ENCODE results near the gene EIF4B.
"Not testable (repeated sequence)": the region's sequence is repeated elsewhere in the genome, so short reads cannot be mapped to it uniquely, and the experiment has no call there.

The EIF4B gene, protein sequence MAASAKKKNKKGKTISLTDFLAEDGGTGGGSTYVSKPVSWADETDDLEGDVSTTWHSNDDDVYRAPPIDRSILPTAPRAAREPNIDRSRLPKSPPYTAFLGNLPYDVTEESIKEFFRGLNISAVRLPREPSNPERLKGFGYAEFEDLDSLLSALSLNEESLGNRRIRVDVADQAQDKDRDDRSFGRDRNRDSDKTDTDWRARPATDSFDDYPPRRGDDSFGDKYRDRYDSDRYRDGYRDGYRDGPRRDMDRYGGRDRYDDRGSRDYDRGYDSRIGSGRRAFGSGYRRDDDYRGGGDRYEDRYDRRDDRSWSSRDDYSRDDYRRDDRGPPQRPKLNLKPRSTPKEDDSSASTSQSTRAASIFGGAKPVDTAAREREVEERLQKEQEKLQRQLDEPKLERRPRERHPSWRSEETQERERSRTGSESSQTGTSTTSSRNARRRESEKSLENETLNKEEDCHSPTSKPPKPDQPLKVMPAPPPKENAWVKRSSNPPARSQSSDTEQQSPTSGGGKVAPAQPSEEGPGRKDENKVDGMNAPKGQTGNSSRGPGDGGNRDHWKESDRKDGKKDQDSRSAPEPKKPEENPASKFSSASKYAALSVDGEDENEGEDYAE

DNA sequence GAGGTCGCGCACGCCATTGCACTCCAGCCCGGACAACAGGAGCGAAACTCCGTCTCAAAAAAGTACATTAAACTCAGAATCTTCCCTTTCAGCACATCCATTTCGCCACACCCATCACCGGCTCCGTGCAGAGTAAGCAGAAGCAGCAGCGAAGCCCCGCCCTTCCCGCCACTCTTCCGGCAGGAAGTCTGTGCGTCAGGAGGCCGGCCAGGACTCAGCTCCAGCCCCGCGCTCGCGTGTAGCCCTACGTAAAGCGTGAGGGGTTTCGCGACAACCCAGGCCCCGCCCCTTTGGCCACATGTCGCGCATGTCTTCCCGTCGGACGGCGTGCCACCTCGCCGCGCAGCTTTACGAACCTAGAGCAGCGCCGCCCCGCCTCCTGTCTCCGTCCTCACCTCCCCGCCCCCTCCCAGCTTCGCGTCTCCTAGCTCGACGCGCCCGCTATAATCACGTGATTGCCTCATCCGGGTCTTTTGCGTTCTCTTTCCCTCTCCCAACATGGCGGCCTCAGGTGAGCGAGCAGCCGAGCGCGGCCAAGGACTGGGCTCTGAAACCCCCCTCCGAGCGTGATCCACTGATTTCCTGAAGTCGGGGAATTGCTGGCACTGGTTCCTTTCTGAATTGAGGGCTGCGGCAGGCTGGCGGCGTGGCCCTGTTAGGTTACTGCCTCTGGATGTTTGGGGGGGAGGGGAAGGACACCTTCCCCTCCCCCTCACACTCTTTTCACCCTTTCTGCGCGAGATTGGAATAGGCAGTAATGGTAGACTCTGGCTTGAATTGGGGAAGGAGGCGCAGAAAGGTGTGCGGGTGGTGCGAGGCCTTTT is at the start of gene EIF4B:
Gene EIF4B, plus strand, starts transcription at position 471 of the 824 bp plus-strand sequence. Its CDS starts 28 bp downstream, at position 499.
- peak; percentile 95 for DNase-seq (ENCODE audit: low read depth)

DNA sequence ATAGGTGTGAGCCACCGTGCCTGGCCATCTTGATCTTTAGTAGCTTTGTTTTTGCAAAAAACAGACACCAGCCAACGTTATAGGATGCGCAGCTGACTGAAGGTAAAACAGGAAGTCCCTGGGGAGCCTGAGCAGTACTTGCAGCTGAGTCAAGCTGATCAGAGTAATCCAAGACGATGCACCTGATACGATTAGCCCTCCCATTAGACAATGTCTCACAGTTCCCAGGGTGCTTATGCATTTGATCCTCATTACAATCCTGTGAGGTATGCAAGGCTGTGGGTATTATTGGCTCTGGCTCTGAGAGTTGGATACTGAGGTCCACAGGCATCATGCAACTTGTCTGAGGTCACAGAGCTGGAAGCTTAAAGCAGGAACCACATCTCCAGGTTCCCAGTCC is 49.3 kb upstream of the EIF4B start:
- DNase-seq (ENCODE audit: low read depth), result no peak

DNA sequence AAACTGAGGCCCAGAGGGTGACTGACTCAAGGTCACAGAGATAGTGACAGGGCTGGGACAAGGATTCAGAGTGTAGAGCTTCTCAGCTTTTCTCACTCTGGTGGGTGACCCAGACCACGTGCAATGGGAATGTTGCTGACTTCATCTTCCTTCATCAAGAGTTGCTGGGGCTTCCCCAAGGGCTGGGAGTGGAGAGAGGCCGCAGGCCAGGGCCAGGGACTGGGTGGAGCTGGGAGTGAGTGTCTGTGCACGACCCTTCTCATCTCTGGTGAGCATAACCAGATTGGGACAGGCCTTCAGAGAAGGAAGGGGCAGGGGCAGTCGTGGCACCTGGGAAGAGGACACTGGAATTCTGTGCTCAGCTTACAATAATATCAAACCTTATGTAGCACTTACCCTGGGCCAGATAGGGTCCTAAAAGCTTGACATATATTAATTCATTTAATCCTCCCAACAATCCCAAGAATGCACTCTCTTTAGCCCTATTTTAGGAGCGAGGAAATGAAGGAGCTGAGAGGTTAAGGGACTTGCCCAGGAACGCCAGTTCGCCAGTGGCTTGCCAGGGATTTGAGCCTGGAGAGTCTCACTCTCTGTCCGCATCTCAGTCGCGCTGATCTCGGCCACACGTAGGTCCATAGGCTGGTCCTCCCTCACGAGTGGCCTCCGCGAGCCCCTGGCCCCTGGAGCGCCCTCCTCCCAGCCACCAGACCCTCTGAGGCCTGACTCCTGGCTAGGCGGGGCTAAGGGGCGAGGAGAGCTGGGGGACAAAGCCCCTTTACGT is 41.5 kb upstream of the EIF4B start:
- DNase-seq (ENCODE audit: low read depth), result no peak

DNA sequence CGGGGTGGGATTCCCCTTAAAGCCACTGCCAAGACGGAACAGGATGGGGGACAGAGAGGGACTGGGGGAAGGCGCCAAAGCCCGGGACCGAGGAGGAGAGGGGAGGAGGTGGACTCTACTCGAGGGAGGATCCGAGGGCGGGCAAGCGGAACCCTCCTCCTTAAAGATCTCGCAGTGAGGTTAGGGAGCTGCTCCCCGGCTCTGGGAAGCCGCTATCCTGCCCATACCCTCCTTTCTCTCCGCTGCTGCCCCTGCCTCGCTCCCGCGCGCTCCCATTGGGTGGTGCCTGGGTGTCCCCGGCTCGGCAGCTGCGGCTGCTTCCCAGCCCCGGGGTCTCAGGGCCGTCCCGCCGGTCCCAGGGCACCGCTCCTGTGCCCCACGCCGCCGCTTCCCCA is 40.9 kb upstream of the EIF4B start:
- no peak for DNase-seq (ENCODE audit: low read depth)

DNA sequence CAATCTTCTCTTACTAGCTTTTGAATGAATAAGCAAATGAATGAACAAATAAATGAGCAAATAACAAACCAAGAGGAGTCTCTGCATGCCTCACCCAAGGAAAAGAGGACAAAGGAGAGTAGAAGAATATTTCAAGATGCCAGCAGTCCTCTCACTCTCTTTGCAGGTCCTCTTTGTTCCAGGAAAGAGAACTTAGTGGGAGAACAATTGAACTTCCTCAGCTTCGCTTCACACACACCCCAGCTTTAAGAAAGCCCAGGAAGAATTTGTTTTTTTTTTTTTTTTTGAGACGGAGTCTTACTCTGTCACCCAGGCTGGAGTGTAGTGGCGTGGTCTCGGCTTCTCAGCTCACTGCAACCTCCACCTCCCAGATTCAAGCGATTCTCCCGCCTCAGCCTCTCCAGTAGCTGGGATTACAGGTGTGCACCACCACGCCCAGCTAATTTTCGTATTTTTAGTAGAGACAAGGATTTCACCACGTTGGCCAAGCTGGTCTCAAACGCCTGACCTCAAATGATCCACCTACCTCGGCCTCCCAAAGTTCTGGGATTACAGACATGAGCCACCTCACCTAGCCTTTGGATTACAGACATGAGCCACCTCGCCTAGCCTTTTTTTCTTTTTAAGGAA is 37.0 kb upstream of the EIF4B start:
- no peak for DNase-seq (ENCODE audit: low read depth)

DNA sequence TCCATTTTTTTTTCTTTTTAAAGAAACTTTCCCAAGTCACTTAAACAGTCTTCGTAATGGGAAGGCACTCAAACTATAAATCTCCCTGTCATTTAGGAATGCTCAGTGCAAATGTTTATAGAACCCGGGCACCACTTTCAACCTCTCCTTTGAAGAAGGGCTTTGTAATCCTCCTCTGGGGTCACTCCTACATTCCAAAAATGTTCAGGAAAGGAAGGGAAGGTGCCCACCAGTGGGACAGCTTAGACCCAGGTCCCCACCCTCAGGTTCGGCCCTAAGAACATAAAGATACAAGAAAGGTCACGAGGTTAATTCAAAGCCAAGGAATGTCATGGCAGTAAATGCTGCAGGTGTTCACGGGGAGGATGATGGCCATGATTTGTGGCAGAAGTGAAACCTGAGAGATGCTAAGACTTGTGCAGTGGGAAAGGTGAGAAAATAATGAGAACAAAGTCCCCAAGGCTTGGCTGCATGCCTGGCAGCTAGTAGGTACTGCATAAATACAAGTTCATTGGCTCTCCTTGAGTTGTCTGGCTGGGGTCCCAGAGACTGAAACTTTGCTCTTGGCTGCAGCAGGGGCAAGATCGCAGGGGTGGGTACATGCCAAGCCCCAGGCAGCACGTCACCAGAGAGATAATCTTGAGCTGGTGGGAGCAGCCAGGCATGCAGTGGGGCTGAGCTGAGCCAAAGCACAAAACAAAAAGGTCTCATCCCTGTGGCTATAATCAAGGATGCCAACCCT is 36.3 kb upstream of the EIF4B start:
- no peak for DNase-seq (ENCODE audit: low read depth)

DNA sequence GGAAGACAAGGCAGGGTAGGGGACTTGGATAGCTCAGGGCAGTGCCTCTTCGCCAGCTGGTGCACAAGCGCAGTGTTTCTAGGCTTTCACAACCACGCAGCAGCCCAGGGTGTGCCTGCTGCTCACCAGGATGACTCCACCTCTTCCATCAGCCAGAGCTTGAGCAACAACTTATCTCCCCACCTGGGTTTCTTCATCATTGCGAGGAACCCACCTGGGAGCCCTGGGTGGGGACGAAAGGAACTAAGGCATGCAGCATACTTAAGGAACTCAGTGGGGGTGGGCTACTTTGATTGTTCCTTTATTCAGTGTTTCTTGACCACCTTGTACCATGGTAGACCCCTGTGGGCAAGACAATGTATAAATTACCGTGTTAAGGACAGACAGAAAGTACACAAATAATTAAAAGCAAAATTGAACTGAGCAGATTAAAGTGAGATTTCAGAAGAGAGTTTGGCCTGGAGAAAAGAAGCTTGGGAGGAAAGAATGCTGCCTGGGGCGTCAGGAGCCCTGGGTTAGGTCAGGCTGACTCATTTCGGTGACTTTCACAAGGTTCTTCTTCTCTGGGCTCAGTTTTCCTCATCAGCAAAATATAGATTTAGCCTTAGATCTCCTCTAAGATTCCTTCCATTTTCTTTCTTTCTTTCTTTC is 34.5 kb upstream of the EIF4B start:
- DNase-seq (ENCODE audit: low read depth), result peak; percentile 44

DNA sequence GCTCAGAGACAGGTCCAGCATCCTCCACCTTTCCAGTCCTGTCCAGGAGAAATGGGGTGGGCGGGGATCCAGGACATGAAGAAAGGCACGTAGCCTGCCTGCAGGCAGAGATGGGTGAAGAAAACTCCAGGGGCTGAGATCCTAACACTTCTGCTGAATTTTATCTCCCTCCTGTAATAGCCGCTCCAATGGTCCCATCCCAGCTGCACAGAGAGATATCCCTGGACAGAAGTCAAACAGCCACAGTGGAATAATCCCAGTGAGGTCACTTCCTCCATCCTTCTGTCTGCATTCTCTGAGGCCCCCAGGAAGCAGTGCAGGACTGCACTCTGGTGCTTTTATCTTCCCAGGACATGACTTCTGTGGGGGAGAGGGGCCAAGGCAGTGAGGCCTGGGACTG is 31.1 kb upstream of the EIF4B start:
- no peak for DNase-seq (ENCODE audit: low read depth)

DNA sequence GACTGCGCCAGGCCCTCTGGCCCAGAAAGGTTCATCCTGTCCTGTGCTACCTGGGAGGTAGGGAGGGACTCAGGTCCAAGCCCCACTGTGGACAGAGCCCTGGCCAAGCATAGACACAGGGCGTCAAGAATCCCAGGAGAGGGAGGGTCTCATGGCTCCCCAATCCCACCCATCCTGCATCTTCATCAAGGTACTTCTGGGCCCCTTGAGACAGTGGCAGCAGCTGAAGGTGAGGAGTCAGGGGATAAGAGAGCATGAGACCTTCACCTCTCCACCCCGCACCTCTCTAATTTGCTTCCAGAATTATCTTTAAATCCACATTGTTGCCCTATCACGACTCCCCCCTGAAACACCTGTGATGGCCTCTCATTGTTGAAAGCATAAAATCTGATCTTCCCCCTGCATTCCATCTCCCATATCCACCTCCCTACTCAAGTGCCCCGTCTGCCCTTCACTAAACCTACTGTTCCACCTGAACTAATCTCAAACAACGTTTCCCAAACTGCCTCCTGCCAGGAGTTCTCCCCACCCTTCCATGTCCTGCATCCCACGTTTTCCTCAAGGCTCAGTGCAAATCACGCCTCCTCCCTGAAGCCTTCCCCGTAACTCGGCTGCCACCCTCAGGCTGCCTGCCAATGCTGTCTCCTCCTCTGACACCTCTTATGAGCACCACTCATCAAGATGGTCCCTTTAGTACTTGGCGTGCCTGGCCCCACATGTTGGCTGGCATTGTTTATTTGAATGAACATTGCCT is 30.3 kb upstream of the EIF4B start:
- no peak for DNase-seq (ENCODE audit: low read depth)

DNA sequence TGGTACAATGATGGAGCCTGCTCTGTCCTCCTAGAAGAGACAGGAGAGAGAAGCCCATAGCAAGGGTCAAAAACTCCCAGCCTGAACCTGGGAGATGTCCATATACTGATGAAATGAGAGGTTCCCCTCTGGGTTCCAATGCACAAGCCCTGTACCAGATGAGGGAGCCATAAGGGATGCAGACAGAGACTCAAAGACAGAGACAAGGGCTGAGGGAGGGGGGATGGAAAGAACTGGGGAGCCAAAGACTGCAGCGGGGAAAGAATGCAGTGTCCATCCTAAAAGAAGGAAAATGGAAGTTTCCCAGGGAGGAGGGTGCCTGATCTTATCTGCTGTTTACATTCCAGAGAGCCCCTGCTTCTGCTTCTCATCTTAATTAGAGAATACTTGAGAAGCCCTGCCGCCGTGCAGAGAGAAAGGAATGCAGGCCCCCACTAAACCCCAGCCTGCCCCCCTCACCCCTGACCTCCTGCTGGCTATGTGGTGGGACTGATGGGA is 29.6 kb upstream of the EIF4B start:
- DNase-seq (ENCODE audit: low read depth), result no peak

DNA sequence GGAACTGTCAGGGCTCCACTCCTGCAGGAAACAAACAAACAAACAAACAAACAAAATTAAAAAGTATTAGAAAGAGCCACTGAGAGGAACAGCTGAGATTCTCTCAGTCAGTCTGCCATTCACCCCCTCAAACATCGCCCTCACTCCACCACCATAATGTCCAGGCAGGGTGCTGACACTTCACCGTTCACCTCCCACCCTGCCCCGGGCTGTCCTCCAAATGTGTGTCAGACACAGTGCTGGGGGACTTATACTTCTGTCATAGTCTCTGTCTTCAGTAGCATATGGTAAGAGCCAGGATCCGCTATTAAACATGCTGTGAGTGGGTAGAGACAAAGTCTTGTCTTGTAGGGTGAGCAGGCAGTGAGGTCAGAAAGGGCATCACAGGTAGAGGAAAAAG is 29.1 kb upstream of the EIF4B start:
- no peak for DNase-seq (ENCODE audit: low read depth)

DNA sequence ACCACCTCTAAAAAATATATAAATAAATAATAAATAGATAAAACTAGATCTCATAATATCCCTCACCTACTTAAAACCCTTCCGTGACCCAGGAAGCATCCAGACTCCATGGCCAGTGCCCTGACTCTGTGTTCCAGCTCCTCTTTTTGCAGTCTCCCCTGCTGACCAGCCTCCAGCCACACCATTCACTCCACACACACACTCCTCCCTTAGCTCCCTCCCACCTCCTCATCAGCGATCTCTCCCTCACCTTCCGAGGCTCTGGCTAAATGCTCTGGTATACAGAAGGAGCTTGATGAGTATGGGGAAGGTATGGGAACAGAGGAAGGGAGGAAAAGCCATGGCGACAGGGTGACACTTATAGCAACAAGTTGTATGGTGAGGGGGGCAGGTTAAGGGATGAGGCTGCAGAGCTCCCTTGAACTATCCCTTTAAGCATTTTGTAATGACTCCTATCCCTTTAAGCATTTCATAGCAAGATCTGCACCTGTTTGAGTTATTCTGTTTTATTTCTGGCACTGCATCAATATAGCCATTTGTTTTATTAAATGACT is 26.1 kb upstream of the EIF4B start:
- DNase-seq (ENCODE audit: low read depth), result no peak

DNA sequence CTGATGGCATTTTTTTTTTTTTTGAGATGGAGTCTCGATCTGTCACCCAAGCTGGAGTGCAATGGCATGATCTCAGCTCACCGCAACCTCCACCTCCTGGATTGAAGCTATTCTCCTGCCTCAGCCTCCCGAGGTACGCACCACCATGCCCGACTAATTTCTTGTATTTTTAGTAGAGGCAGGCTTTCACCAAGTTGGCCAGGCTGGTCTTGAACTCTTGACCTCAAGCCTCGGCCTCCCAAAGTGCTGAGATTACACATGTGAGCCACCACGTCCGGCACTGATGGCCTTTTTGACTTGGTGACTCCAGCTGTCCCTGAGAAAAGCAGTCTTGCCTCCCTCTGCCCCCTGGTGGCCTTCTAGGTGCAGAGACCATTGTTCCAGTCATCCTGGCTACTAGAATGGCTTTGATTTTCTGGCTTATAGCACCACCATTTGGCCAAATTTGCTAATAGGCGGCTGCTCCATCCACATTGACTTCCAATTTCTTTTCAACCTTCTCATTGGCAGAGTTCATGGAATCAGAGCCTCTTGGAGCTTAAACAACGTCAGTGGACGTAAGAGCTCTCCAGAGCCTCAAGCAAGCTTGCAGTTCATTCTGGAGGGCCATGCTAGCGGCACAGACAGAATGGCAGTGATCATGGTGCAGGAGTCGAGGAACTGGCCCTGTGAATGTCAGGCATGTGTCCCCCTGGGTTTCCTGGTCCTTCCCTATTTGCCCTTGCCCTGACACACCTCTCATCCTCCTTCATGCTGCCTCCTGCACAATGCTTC is 25.4 kb upstream of the EIF4B start:
- DNase-seq (ENCODE audit: low read depth), result peak; percentile 85

DNA sequence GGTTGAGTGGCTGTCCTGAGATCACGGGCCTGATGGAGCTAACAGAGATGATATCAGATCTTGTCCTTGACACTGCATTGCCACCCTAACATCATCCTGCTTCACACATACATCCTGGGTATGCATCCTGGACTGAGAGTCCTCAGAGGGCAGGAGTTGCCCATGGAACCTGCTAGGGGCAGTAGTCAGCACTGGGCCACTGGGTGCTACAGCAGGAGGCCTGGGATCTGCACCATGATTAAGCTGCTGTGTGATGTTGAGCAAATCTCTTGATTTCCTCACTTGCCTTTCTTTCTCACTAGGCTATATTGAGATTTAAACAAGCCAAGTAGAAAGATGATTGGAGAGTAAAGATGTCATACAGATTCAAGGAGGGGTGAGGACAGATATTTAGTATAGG is 22.1 kb upstream of the EIF4B start:
- no peak for DNase-seq (ENCODE audit: low read depth)

DNA sequence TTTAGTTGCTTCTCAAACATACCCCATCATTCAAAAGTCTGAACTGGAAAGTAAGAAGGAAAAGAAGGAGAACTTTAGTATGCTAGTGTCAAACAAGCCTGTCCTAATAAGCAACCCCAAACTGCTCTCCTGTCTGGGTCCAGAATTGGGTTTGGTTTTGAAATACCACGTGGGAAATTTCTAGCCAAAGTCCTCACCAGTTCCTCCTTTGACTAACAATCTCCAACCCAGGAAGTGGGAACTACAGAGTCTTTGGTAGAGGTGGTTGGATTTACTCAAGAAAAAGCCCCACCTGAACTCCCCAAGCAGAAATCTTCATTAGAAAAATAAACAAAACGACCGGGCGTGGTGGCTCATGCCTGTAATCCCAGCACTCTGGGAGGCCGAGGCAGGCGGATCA is 17.4 kb upstream of the EIF4B start:
- DNase-seq (ENCODE audit: low read depth), result no peak

DNA sequence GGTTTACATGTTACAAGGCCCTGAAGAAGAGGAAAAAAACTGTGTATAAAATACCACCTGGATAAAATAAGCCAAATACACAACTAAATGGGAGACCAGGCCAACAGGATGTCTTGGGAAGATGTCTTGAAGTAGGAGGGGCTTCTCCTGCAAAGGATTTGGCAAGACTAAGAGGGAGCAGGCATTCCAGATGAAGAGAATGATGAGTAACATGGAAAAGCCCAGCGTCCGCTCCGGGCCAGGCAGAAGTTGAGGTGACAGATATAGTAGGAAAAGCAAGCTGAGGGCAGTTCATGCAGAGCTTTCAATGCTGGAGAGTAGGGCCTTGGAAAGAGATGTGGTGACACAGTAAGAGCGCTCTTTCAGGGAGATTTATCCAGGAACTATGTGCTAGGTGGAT is 16.1 kb upstream of the EIF4B start:
- no peak for DNase-seq (ENCODE audit: low read depth)

DNA sequence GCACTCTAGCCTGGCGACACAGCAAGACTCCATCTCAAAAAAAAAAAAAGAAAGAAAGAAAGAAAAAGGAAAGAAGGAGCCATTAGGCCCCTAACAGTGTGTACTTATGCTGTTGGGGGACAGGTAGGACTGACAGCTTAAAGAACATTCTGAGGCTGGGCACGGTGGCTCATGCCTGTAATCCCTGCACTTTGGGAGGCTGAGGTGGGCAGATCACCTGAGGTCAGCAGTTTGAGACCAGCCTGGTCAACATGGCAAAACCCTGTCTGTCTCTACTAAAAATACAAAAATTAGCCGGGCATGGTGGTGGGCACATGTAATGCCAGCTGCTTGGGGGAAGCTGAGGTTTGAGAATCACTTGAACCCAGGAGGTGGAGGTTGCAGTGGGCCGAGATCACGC is 14.0 kb upstream of the EIF4B start:
- not testable (repeated sequence) for DNase-seq (ENCODE audit: low read depth)

Data from HS-5 (cell line).